HuH-7 (cell line): ENCODE data around the gene TULP4.
"Not testable (repeated sequence)": the region's sequence is repeated elsewhere in the genome, so short reads cannot be mapped to it uniquely, and the experiment has no call there.

Source experiments
- DNase-seq: peaks from one replicate; pipeline ENCODE4 v3.0.0; 2011; ENCODE audit warnings: low spot score

Gene TULP4

GRCh38 chr6:158531970-158532369 is 219.7 kb downstream of the TULP4 start:
- DNase-seq, result no peak

GRCh38 chr6:158536084-158536890 is 224.0 kb downstream of the TULP4 start:
- peak; percentile 92 for DNase-seq

- peak; percentile 79 for DNase-seq
Measured at GRCh38 chr6:158536891-158537798, 224.9 kb downstream of the TULP4 start.

- no peak for DNase-seq
Measured at GRCh38 chr6:158538741-158539140, 226.5 kb downstream of the TULP4 start.

- no peak for DNase-seq
Measured at GRCh38 chr6:158539413-158539812, 227.1 kb downstream of the TULP4 start.

GRCh38 chr6:158539881-158540280 is 227.6 kb downstream of the TULP4 start:
- no peak for DNase-seq

- DNase-seq, result no peak
Measured at GRCh38 chr6:158543606-158544185, 231.4 kb downstream of the TULP4 start.

- DNase-seq, result no peak
Measured at GRCh38 chr6:158544428-158544827, 232.2 kb downstream of the TULP4 start.

- DNase-seq, result no peak
Measured at GRCh38 chr6:158545043-158545966, 233.0 kb downstream of the TULP4 start.

GRCh38 chr6:158548418-158549161 is 236.3 kb downstream of the TULP4 start:
- no peak for DNase-seq

GRCh38 chr6:158552055-158552795 is 240.0 kb downstream of the TULP4 start:
- DNase-seq, result no peak

- no peak for DNase-seq
Measured at GRCh38 chr6:158552796-158553138, 240.5 kb downstream of the TULP4 start.

- no peak for DNase-seq
Measured at GRCh38 chr6:158554611-158555361, 242.5 kb downstream of the TULP4 start.

- no peak for DNase-seq
Measured at GRCh38 chr6:158556113-158556512, 243.8 kb downstream of the TULP4 start.

GRCh38 chr6:158557110-158557509 is 244.8 kb downstream of the TULP4 start:
- not testable (repeated sequence) for DNase-seq

GRCh38 chr6:158557927-158558326 is 245.7 kb downstream of the TULP4 start:
- no peak for DNase-seq

- no peak for DNase-seq
Measured at GRCh38 chr6:158558415-158559306, 246.4 kb downstream of the TULP4 start.

- no peak for DNase-seq
Measured at GRCh38 chr6:158559338-158559894, 247.2 kb downstream of the TULP4 start.
